Upper lobe of left lung (tissue), 4 donors: ENCODE results near the gene MAMDC2.
"Not testable (repeated sequence)": the region's sequence is repeated elsewhere in the genome, so short reads cannot be mapped to it uniquely, and the experiment has no call there.

Experiments used
- EP300 ChIP-seq, 4 donors: sonication (generic); formaldehyde crosslinking; IDR thresholded peaks; one replicate each; pipeline ENCODE4 v1.5.1; 2017; ENCODE audit warnings: antibody characterized with exemption in 4 of 4, control low read depth in 2 of 4
- POLR2A ChIP-seq, 4 donors: fragments of 450-650 bp; IDR thresholded peaks; one replicate each; pipeline ENCODE4 v1.5.1; 2016 to 2017; ENCODE audit warnings: antibody characterized with exemption in 4 of 4, mild to moderate bottlenecking in 2 of 4
- POLR2AphosphoS5 ChIP-seq, 2 donors: sonication (generic); formaldehyde crosslinking; IDR thresholded peaks; one replicate each; pipeline ENCODE4 v1.5.1; 2017; ENCODE audit warnings: antibody characterized with exemption in 2 of 2
- TF ChIP-seq, protein P1 (sequence below), 6 experiments: fragments of 450-650 bp in 4 of 6; fragments of 200-600 bp in 2 of 6; sonication (generic) in 2 of 6; IDR thresholded peaks; one replicate each; pipeline ENCODE4 v1.5.1; 2016 to 2019; ENCODE audit warnings: antibody characterized with exemption in 6 of 6

DNA sequence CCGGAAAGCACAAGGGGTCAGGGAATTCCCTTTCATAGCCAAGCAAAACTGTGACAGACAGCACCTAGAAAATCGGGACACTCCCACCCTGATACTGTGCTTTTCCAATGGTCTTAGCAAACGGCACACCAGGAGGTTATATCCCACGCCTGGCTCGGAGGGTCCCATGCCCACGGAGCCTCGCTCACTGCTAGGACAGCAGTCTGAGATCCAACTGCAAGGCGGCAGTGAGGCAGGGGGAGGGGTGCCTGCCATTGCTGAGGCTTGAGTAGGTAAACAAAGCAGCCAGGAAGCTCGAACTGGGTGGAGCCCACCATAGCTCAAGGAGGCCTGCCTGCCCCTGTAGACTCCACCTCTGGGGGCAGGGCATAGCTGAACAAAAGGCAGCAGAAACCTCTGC is 190.6 kb downstream of the MAMDC2 start:
- not testable (repeated sequence) for TF ChIP-seq POLR2A, POLR2AphosphoS5, EP300 (IDR thresholded peaks at IDR 0.05)
- TF ChIP-seq, protein P1, sequence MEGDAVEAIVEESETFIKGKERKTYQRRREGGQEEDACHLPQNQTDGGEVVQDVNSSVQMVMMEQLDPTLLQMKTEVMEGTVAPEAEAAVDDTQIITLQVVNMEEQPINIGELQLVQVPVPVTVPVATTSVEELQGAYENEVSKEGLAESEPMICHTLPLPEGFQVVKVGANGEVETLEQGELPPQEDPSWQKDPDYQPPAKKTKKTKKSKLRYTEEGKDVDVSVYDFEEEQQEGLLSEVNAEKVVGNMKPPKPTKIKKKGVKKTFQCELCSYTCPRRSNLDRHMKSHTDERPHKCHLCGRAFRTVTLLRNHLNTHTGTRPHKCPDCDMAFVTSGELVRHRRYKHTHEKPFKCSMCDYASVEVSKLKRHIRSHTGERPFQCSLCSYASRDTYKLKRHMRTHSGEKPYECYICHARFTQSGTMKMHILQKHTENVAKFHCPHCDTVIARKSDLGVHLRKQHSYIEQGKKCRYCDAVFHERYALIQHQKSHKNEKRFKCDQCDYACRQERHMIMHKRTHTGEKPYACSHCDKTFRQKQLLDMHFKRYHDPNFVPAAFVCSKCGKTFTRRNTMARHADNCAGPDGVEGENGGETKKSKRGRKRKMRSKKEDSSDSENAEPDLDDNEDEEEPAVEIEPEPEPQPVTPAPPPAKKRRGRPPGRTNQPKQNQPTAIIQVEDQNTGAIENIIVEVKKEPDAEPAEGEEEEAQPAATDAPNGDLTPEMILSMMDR (IDR thresholded peaks at IDR 0.05) = not testable (repeated sequence)
